Measurements from ENCODE around the gene MX2.

DNA sequence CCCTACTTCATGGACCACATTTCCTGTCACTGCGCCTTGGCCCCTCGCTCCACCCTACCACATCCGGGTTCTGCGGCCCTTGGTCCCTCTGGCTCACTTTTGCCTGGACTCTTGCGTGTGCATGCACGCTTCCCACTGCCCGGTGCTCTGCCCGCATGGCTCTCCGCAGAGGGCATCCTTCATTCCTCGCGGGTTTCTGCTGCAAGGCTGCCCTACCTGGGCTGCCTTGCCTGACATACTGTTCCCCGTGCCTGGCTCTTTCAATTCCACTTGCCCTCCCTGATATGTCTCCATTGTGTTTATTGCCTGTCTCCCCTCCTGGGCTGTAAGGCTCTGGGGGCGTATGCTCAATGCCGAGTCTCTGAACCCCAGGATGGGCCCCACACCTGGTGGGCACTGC lies 26.4 kb downstream of the MX2 start:
- TF ChIP-seq, protein P1, sequence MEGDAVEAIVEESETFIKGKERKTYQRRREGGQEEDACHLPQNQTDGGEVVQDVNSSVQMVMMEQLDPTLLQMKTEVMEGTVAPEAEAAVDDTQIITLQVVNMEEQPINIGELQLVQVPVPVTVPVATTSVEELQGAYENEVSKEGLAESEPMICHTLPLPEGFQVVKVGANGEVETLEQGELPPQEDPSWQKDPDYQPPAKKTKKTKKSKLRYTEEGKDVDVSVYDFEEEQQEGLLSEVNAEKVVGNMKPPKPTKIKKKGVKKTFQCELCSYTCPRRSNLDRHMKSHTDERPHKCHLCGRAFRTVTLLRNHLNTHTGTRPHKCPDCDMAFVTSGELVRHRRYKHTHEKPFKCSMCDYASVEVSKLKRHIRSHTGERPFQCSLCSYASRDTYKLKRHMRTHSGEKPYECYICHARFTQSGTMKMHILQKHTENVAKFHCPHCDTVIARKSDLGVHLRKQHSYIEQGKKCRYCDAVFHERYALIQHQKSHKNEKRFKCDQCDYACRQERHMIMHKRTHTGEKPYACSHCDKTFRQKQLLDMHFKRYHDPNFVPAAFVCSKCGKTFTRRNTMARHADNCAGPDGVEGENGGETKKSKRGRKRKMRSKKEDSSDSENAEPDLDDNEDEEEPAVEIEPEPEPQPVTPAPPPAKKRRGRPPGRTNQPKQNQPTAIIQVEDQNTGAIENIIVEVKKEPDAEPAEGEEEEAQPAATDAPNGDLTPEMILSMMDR (IDR thresholded peaks at IDR 0.05): no peak
- no peak for TF ChIP-seq POLR2AphosphoS5 (IDR thresholded peaks at IDR 0.05)
